PFSK-1 (cell line): ENCODE data around the gene INTS11.

Experiments used
- FOXP2 ChIP-seq: optimal IDR thresholded peaks from 2 replicates; pipeline ENCODE3; 2011; ENCODE audit warnings: borderline replicate concordance, control low read depth, inconsistent platforms; ENCODE audit not compliant: insufficient read depth; ENCODE audit errors: extremely low read length, extremely low read depth
- POLR2AphosphoS5 ChIP-seq: IDR thresholded peaks from 2 replicates; pipeline ENCODE4 v1.6.1; 2012; ENCODE audit warnings: low read depth, mild to moderate bottlenecking, control low read depth, low read length, moderate library complexity
- SIN3A ChIP-seq: IDR thresholded peaks from 2 replicates; pipeline ENCODE4 v1.6.1; 2012; ENCODE audit warnings: mild to moderate bottlenecking, low read length, moderate library complexity, borderline replicate concordance; ENCODE audit not compliant: insufficient read depth
- TAF1 ChIP-seq: IDR thresholded peaks from 2 replicates; pipeline ENCODE4 v1.6.1; 2012; ENCODE audit warnings: low read length, control low read depth, borderline replicate concordance; ENCODE audit not compliant: insufficient read depth

GRCh38 chr1:1343811-1344421 is 19.5 kb upstream of the INTS11 start:
- no peak for TF ChIP-seq SIN3A
- TF ChIP-seq POLR2AphosphoS5, result no peak
- TF ChIP-seq TAF1, result no peak
- TF ChIP-seq FOXP2, result no peak
